ENCODE results near the gene ESAM. TPM values are rescaled to one million over a fixed set of nuclear protein-coding genes. Genes with fewer than 3 reads are reported as not detected.
A peak's percentile ranks its signal among the peaks of the same experiment; 100 is the strongest.

The ESAM gene
- total and polyA plus RNA-seq, 4 donors: 33.2 to 182 (median 103) TPM

DNA sequence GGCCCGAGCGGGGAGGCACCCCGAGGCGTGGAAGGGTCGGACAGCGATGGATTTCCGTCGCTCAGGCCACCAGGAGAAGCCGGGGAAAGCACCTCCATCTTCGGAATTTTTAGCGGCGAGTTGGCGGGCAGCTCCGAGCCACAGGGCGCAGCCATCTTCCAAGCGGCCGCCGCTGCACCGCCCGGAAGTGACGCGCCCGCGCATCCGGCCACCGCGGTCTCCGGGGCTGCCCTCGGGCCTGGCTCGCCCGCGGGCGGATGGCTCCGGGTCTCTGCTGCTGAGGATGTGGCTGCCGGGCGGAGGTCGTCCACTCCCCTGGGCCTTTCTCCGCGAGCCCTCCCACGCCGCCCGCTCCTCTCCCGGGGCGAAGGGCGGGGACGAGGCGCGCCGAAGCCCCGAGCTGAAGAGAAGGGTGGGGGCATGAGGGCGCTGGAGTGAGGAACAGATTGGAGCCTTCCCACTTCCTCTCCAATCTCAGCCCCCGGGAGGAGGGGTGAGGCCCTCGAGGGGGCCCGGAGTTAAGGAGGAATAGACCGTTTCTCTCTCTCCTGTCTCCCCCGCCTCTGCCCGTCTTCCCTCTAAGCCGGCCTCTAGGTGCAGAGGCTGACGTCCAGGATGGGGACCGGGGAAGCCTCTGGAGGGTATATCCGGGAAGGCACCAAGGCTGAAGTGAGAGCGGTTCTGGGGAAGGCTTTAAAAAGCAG is 38.3 kb upstream of the ESAM start, which contains the start of gene MSANTD2:
Gene MSANTD2 (minus strand): TSS at position 181 of the 704 bp plus-strand sequence. CDS start 26 bp downstream, at position 155.
- ATAC-seq (ENCODE audit: low FRiP score) (peak; percentile 97), DNase-seq (peak; percentile 90 to 94)
- Histone ChIP-seq H3K9me3 (ENCODE audit: control insufficient read depth, low read length) (no peaks in the 10 kb centered on the region), H3K27ac (ENCODE audit: low read depth in 1 of 2, low read length in 2 of 2) (peak within 1 kb of the TSS; percentile 77 to 99), H3K4me1 (ENCODE audit: control insufficient read depth in 1 of 2, insufficient read depth in 2 of 2, low read length in 2 of 2) (peaks cover 1 to 6% of the 10 kb centered on the region in 2 donors), H3K4me3 (ENCODE audit: low read length in 2 of 2) (peak within 1 kb of the TSS; percentile 95 to 97), H3K36me3 (ENCODE audit: control insufficient read depth in 1 of 2, insufficient read depth in 2 of 2, low read length in 1 of 2) (no peaks in the 10 kb centered on the region), H3K27me3 (ENCODE audit: control insufficient read depth in 1 of 2, insufficient read depth in 2 of 2, low read length in 1 of 2) (no peaks in the 10 kb centered on the region)
- 0 to 1% methylated on average over 57 to 62 of the region's 62 CpGs for WGBS, 2 donors
- intact Hi-C loops (cut with DNase I): loop anchor here (2.0 to 5.0 kb wide), 2 partner anchors 37 to 38 kb away; partner anchors contain the start of gene ESAM (in 1 of the 2)

DNA sequence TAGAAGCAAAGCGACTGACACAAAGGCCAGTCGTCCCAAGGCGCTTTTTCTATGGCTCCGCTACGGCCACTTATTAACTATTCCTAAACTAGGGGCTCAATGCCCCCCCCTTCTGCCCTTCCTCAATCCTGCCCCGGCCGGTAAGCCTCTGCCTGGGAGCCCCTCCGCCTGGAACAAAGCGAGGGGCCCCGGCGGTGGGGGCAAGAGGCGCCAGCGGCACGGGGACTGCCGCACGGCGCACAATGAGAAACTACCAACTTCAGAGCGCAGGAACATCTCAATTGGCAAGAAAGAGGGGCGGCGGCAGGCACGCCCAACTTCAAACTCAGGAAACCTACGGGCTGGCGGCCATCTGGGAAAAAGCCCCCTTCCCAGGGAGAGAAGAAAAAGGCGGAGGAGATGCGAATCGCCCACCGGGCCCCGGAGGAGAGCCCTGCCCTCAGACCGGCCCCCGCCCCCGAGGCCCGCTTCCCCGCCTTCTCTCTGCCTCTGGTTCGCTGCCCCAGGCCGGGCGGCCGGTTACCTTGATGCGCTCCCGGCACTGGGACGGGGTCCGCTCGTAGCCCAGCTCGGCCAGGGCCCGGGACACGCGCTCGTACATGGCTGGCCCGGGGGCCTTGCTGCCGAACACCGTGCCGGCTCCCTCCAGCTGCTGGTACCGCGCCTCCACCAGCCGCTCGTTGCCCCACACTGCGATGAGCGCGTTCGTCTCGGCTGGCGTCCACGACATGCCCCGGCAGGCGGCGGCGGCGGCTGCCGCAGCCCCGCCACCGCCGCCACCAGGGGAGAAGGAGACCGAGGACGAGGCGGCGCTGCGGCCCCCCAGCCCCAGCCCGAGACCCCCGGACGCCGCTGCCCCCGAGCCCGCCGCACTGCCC is 37.5 kb upstream of the ESAM start:
- Histone ChIP-seq H3K4me3 (ENCODE audit: low read length in 2 of 2) (peak overlapping the region; percentile 95 to 97), H3K36me3 (ENCODE audit: control insufficient read depth in 1 of 2, insufficient read depth in 2 of 2, low read length in 1 of 2) (no peaks in the 10 kb centered on the region), H3K4me1 (ENCODE audit: control insufficient read depth in 1 of 2, insufficient read depth in 2 of 2, low read length in 2 of 2) (peaks cover 1 to 6% of the 10 kb centered on the region in 2 donors), H3K9me3 (ENCODE audit: control insufficient read depth, low read length) (no peaks in the 10 kb centered on the region), H3K27ac (ENCODE audit: low read depth in 1 of 2, low read length in 2 of 2) (peak overlapping the region; percentile 77 to 99), H3K27me3 (ENCODE audit: control insufficient read depth in 1 of 2, insufficient read depth in 2 of 2, low read length in 1 of 2) (no peaks in the 10 kb centered on the region)
- WGBS, 2 donors: 0 to 1% methylated on average over 46 to 83 of the region's 83 CpGs
- intact Hi-C loops (cut with DNase I): loop anchor here (2.0 to 10.0 kb wide), 5 partner anchors 37 to 155 kb away; partner anchors contain the start of genes ESAM (in 2 of the 2), SIAE (in 1 of the 2) and SPA17 (in 1 of the 2)
- DNase-seq: peak; percentile 62 to 82
- peak; percentile 43 for ATAC-seq (ENCODE audit: low FRiP score)

DNA sequence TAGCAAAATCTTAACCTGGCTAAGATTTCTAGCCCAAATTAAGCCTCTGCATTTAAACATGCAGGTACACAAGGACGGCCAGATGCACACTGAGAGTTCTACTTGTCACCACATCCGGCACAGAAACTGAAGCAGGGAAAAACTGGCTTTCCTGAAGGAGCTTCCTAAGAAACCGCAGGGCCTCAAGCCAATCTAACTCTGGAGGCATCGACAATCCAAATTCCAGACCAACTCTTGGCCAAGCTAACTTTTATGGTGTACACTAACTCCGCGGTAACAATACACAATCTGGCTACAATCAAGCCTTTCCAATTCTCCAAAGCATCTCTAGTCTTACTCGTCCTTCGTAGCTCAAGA is 36.9 kb upstream of the ESAM start:
- no peaks in the 10 kb centered on the region for H3K27me3 ChIP-seq (ENCODE audit: control insufficient read depth in 1 of 2, insufficient read depth in 2 of 2, low read length in 1 of 2)
- no peaks in the 10 kb centered on the region for H3K9me3 ChIP-seq (ENCODE audit: control insufficient read depth, low read length)
- peaks cover 1 to 6% of the 10 kb centered on the region in 2 donors for H3K4me1 ChIP-seq (ENCODE audit: control insufficient read depth in 1 of 2, insufficient read depth in 2 of 2, low read length in 2 of 2)
- H3K27ac ChIP-seq (ENCODE audit: low read depth in 1 of 2, low read length in 2 of 2): peak overlapping the region in 1 of 2 donors; percentile 99
- ATAC-seq (ENCODE audit: low FRiP score) (no peak), DNase-seq (no peak)
- H3K36me3 ChIP-seq (ENCODE audit: control insufficient read depth in 1 of 2, insufficient read depth in 2 of 2, low read length in 1 of 2): no peaks in the 10 kb centered on the region
- peak overlapping the region; percentile 95 to 97 for H3K4me3 ChIP-seq (ENCODE audit: low read length in 2 of 2)
- intact Hi-C loops (cut with DNase I): loop anchor here in 1 of 2 donors (5.0 to 10.0 kb wide), 3 partner anchors 37 to 154 kb away; partner anchors contain the start of genes ESAM, SIAE and SPA17
- 0 to 1% methylated on average over 8 of the region's 8 CpGs for WGBS, 2 donors

DNA sequence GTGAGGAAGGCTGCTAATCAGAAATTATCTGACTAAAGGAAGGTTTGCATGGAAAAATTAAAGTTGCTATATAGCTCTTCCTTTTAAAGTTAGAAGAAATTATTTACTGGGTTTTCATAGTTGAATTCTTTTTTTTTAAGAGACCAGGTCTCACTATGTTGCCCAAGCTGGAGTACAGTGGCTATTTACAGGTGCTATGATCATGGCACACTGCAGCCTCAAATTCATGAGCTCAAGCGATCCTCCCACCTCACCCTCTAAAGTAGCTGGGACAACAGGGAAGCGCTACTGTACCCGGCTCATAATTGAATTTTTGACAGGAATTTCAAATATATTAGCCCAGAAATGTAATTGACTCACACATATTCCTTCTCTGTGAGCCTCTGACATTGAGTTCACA is 34.2 kb upstream of the ESAM start:
- H3K9me3 ChIP-seq (ENCODE audit: control insufficient read depth, low read length): no peaks in the 10 kb centered on the region
- H3K27ac ChIP-seq (ENCODE audit: low read depth in 1 of 2, low read length in 2 of 2): no peak overlapping the region
- no peak overlapping the region for H3K4me3 ChIP-seq (ENCODE audit: low read length in 2 of 2)
- H3K27me3 ChIP-seq (ENCODE audit: control insufficient read depth in 1 of 2, insufficient read depth in 2 of 2, low read length in 1 of 2): no peaks in the 10 kb centered on the region
- DNase-seq (no peak), ATAC-seq (ENCODE audit: low FRiP score) (no peak)
- 84 to 88% methylated on average over 3 of the region's 3 CpGs for WGBS, 2 donors
- H3K36me3 ChIP-seq (ENCODE audit: control insufficient read depth in 1 of 2, insufficient read depth in 2 of 2, low read length in 1 of 2): no peaks in the 10 kb centered on the region
- H3K4me1 ChIP-seq (ENCODE audit: control insufficient read depth in 1 of 2, insufficient read depth in 2 of 2, low read length in 2 of 2): peaks cover 2 to 12% of the 10 kb centered on the region in 2 donors
- intact Hi-C loops (cut with DNase I): loop anchor here in 1 of 2 donors (5.0 to 10.0 kb wide), 3 partner anchors 34 to 152 kb away; partner anchors contain the start of genes ESAM, SIAE and SPA17

DNA sequence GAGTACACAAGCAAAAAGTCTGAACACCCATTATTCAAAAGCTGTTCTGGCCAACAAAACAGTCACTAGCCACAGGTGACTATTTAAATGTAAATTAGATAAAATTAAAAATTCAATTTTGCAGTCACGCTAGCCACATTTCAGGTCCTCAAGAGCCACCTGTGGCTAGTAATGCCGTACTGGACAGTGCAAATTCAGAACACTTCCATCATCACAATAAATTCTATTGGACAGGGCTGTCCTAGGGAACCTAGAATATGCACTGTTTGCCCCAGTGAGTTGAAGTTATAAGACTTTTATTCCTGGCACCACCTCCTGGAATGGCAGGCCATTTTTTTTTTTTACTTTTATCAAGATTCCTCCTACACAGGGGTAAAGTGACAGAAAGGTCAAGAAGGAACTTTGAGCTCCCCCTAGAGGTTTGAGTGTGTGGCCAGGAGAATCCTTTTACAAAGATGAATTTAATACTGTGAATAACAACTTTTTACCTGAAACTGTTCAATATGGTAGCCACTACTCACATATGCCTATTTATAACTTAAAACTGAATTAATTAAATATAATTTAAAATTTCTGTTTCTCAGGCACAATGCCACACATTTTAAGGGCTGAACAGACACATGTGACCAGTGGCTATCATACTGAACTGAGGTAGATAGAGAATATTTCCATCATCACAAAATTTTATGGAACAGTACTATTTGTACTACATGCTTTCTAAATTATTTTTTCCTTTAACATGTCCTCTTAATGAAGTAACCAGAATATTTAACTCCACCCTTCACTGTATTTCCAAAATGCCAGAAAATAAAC is 31.6 kb upstream of the ESAM start:
- no peaks in the 10 kb centered on the region for H3K27me3 ChIP-seq (ENCODE audit: control insufficient read depth in 1 of 2, insufficient read depth in 2 of 2, low read length in 1 of 2)
- H3K9me3 ChIP-seq (ENCODE audit: control insufficient read depth, low read length): no peaks in the 10 kb centered on the region
- H3K36me3 ChIP-seq (ENCODE audit: control insufficient read depth in 1 of 2, insufficient read depth in 2 of 2, low read length in 1 of 2): no peaks in the 10 kb centered on the region
- H3K4me3 ChIP-seq (ENCODE audit: low read length in 2 of 2): no peak overlapping the region
- ATAC-seq (ENCODE audit: low FRiP score): no peak
- peaks cover 2 to 12% of the 10 kb centered on the region in 2 donors for H3K4me1 ChIP-seq (ENCODE audit: control insufficient read depth in 1 of 2, insufficient read depth in 2 of 2, low read length in 2 of 2)
- 82 to 84% methylated on average over 2 of the region's 2 CpGs for WGBS, 2 donors
- no peak for DNase-seq
- H3K27ac ChIP-seq (ENCODE audit: low read depth in 1 of 2, low read length in 2 of 2): no peak overlapping the region
- intact Hi-C loops (cut with DNase I): loop anchor here in 1 of 2 donors (2.0 to 10.0 kb wide), 3 partner anchors 15 to 149 kb away; partner anchors contain the start of genes SIAE and SPA17

DNA sequence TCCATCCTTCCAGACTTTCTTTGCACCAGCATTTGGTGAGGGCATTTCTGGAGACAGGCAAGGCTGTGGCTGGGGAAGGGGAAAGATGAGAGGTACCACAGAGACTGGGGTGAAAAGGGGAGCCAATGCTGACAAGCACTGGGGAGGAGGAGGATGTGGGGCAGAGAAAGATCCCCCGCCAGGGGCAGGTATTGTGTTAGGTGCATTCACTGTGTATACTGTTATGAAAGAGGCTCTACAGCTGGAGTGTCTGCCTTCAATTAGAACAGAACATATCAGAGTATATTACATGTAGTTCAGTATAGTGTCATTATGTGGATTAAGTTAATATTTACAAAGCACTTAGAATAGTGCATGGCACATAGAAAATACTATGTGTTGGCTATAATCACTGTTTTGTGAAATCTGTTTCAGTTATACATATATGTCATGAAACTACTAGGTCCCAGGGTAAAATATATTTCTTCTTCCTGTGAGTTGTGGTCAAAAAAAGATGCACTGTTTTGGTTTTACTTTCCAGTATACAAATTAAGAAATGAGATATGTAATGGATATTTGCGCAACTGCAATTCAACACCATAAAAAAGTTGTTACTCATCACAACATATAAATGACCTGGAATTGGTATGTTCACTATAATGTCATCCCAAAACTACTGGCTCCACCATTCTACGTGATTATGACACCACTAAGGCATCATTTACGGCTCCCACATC is 29.7 kb upstream of the ESAM start:
- DNase-seq (peak in 1 of 2 donors; percentile 41), ATAC-seq (ENCODE audit: low FRiP score) (no peak)
- Histone ChIP-seq H3K4me3 (ENCODE audit: low read length in 2 of 2) (no peak overlapping the region), H3K27me3 (ENCODE audit: control insufficient read depth in 1 of 2, insufficient read depth in 2 of 2, low read length in 1 of 2) (no peaks in the 10 kb centered on the region), H3K27ac (ENCODE audit: low read depth in 1 of 2, low read length in 2 of 2) (no peak overlapping the region), H3K36me3 (ENCODE audit: control insufficient read depth in 1 of 2, insufficient read depth in 2 of 2, low read length in 1 of 2) (no peaks in the 10 kb centered on the region), H3K9me3 (ENCODE audit: control insufficient read depth, low read length) (no peaks in the 10 kb centered on the region), H3K4me1 (ENCODE audit: control insufficient read depth in 1 of 2, insufficient read depth in 2 of 2, low read length in 2 of 2) (peaks cover 2 to 6% of the 10 kb centered on the region in 2 donors)
- intact Hi-C loops (cut with DNase I): loop anchor here in 1 of 2 donors (2.0 to 10.0 kb wide), 3 partner anchors 13 to 147 kb away; partner anchors contain the start of genes SIAE and SPA17
- WGBS, 2 donors: 88 to 90% methylated on average over 4 of the region's 4 CpGs

DNA sequence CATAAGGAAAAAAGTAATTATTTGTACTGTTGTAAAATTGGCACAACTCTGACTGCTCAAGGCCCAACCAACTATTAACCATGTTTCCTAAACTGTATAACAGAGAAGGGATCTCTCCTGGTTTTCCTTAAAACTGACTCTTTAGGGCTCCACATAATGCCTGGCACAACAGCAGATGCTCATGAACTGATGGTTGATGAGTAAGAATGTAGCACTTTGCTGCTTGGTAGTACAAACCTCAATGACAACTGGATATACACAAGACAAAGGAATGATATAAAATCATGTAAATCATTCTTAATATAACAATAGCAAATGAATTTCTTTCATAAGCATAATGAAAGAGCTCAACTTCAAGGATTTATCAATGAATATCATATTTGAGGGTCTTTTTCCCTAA is 26.4 kb upstream of the ESAM start:
- ATAC-seq (ENCODE audit: low FRiP score): no peak
- no peak for DNase-seq
- Histone ChIP-seq H3K27me3 (ENCODE audit: control insufficient read depth in 1 of 2, insufficient read depth in 2 of 2, low read length in 1 of 2) (no peaks in the 10 kb centered on the region), H3K27ac (ENCODE audit: low read depth in 1 of 2, low read length in 2 of 2) (no peak overlapping the region), H3K4me1 (ENCODE audit: control insufficient read depth in 1 of 2, insufficient read depth in 2 of 2, low read length in 2 of 2) (peaks cover 2 to 6% of the 10 kb centered on the region in 2 donors), H3K9me3 (ENCODE audit: control insufficient read depth, low read length) (no peaks in the 10 kb centered on the region), H3K4me3 (ENCODE audit: low read length in 2 of 2) (no peak overlapping the region), H3K36me3 (ENCODE audit: control insufficient read depth in 1 of 2, insufficient read depth in 2 of 2, low read length in 1 of 2) (no peaks in the 10 kb centered on the region)
- intact Hi-C loops (cut with DNase I): no loop called here
